PC-9 (cell line): Measurements from ENCODE around the gene HMOX1. TPM values are rescaled to one million over a fixed set of nuclear protein-coding genes. Genes with fewer than 3 reads are reported as not detected.

ENCODE experiments used
- BruUV-seq: library from RNA; stranded (reverse); fragments of 400-500 nt; replicated peaks from 2 replicates; lab custom pipeline; 2021; lab: Mats Ljungman, UMichigan
- CTCF ChIA-PET: fragments of 300-600 bp; sonication (Branson Sonifier 250); formaldehyde crosslinking; loops from one replicate; lab custom pipeline; 2022; ENCODE audit warnings: antibody characterized with exemption; lab: Charles Lee
- POLR2A ChIA-PET: fragments of 300-600 bp; sonication (Branson Sonifier 250); formaldehyde crosslinking; loops from one replicate; lab custom pipeline; 2022; ENCODE audit warnings: antibody characterized with exemption; ENCODE audit not compliant: unreplicated experiment; lab: Charles Lee
- DNase-seq, 2 experiments: peaks; one replicate each; pipeline versions ENCODE4 v3.0.0 to v3.0.0-alpha.2; 2015 to 2022; ENCODE audit warnings: mixed read lengths in 1 of 2
- H2AFZ ChIP-seq: fragments of 200-600 bp; sonication (generic); 2 replicates; pipeline ENCODE4 v1.8.1; 2017; ENCODE audit warnings: antibody characterized with exemption
- H3F3A ChIP-seq: fragments of 200-600 bp; sonication (generic); 2 replicates; pipeline ENCODE4 v1.8.1; 2017; ENCODE audit warnings: antibody characterized with exemption, mild to moderate bottlenecking, low read depth; ENCODE audit not compliant: insufficient read depth
- H3K27ac ChIP-seq: fragments of 200-600 bp; sonication (generic); 2 replicates; pipeline ENCODE4 v1.6.1; 2016; ENCODE audit warnings: mixed run types
- H3K27me3 ChIP-seq: fragments of 200-600 bp; sonication (generic); 2 replicates; pipeline ENCODE4 v1.6.1; 2016; ENCODE audit warnings: low read depth, mixed run types; ENCODE audit not compliant: insufficient read depth
- H3K36me3 ChIP-seq: fragments of 200-600 bp; sonication (generic); 2 replicates; pipeline ENCODE4 v1.6.1; 2016; ENCODE audit warnings: low read depth, mixed run types
- H3K4me1 ChIP-seq: fragments of 200-600 bp; sonication (generic); replicated peaks from 2 replicates; pipeline ENCODE4 v1.6.1; 2016; ENCODE audit warnings: mixed run types; ENCODE audit not compliant: insufficient read depth
- H3K4me2 ChIP-seq: fragments of 200-600 bp; sonication (generic); 2 replicates; pipeline ENCODE4 v1.6.1; 2017; ENCODE audit warnings: mixed run types
- H3K4me3 ChIP-seq: fragments of 200-600 bp; sonication (generic); 2 replicates; pipeline ENCODE4 v1.6.1; 2016; ENCODE audit warnings: mixed run types
- H3K79me2 ChIP-seq: fragments of 200-600 bp; sonication (generic); 2 replicates; pipeline ENCODE4 v1.6.1; 2017; ENCODE audit warnings: low read depth, mixed run types
- H3K9me2 ChIP-seq: fragments of 200-600 bp; sonication (generic); 2 replicates; pipeline ENCODE4 v1.8.1; 2017; ENCODE audit warnings: mild to moderate bottlenecking; ENCODE audit not compliant: insufficient read depth
- H3K9me3 ChIP-seq: fragments of 200-600 bp; sonication (generic); 2 replicates; pipeline ENCODE4 v1.8.1; 2016; ENCODE audit warnings: low read depth; ENCODE audit not compliant: insufficient read depth
- H4K20me1 ChIP-seq: fragments of 200-600 bp; sonication (generic); 2 replicates; pipeline ENCODE4 v1.8.1; 2017; ENCODE audit not compliant: insufficient read depth
- EZH2 ChIP-seq: fragments of 200-600 bp; sonication (generic); IDR thresholded peaks from 2 replicates; pipeline ENCODE4 v1.8.0; 2017; ENCODE audit warnings: antibody characterized with exemption, low read depth
- intact Hi-C: fragments of 100-400 bp; cut with micrococcal nuclease; formaldehyde crosslinking; loops from one replicate; pipeline ENCODE4 v1.10.0; 2022; ENCODE audit not compliant: unreplicated experiment
- total RNA-seq: library from RNA; stranded (reverse); gene quantifications from 2 replicates; pipeline ENCODE4 v1.2.3, GENCODE V29; 2021
- TF ChIP-seq, protein P1 (sequence below): fragments of 200-600 bp; sonication (generic); conservative IDR thresholded peaks from 2 replicates; pipeline ENCODE4 v1.6.1; 2017; ENCODE audit warnings: mixed run types, antibody characterized with exemption, mild to moderate bottlenecking, moderate library complexity

The HMOX1 gene
- total RNA-seq, 1 experiment from 2014 or later = 23.7 TPM

DNA sequence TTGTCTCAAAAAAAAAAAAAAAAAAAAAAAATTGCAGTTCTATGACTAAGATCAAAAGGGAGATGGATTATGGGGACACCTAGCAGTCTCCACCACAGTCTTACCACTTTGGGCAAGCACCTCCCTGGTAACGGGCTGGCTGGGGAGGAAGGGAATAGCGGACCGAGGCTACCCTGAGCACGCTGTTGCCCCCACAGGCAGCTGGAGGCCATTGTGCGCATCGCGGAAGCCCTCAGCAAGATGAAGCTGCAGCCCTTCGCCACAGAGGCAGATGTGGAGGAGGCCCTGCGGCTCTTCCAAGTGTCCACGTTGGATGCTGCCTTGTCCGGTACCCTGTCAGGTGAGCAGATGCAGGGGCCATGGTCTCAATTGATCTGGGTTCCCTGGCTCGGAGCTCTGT is 40.2 kb downstream of the HMOX1 start:
- intact Hi-C loops = no loop called here
- H3K79me2 ChIP-seq = no peaks in the 10 kb centered on the region
- POLR2A ChIA-PET = interaction anchor here (0.5 kb wide), 1 partner anchor 41 kb away, joined by 4 read pairs; no protein-coding TSS in a partner anchor
- H3K27me3 ChIP-seq = no peaks in the 10 kb centered on the region
- H3K9me2 ChIP-seq = no peaks in the 10 kb centered on the region
- no TSS peak for BruUV-seq
- TF ChIP-seq EZH2 = no peak
- TF ChIP-seq, protein P1, sequence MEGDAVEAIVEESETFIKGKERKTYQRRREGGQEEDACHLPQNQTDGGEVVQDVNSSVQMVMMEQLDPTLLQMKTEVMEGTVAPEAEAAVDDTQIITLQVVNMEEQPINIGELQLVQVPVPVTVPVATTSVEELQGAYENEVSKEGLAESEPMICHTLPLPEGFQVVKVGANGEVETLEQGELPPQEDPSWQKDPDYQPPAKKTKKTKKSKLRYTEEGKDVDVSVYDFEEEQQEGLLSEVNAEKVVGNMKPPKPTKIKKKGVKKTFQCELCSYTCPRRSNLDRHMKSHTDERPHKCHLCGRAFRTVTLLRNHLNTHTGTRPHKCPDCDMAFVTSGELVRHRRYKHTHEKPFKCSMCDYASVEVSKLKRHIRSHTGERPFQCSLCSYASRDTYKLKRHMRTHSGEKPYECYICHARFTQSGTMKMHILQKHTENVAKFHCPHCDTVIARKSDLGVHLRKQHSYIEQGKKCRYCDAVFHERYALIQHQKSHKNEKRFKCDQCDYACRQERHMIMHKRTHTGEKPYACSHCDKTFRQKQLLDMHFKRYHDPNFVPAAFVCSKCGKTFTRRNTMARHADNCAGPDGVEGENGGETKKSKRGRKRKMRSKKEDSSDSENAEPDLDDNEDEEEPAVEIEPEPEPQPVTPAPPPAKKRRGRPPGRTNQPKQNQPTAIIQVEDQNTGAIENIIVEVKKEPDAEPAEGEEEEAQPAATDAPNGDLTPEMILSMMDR = no peak
- H3K36me3 ChIP-seq = peaks cover 10% of the 10 kb centered on the region; the same call in 1 of the 2 replicates
- no peak for DNase-seq
- H4K20me1 ChIP-seq = no peaks in the 10 kb centered on the region
- H3K9me3 ChIP-seq = no peaks in the 10 kb centered on the region
- peaks cover 42% of the 10 kb centered on the region for H3K4me1 ChIP-seq
- peaks cover 38% of the 10 kb centered on the region for H3F3A ChIP-seq
- CTCF ChIA-PET = no interaction called here
- no peak overlapping the region for H2AFZ ChIP-seq
- no peak overlapping the region for H3K4me3 ChIP-seq
- no peak overlapping the region for H3K27ac ChIP-seq
- no peak overlapping the region for H3K4me2 ChIP-seq

DNA sequence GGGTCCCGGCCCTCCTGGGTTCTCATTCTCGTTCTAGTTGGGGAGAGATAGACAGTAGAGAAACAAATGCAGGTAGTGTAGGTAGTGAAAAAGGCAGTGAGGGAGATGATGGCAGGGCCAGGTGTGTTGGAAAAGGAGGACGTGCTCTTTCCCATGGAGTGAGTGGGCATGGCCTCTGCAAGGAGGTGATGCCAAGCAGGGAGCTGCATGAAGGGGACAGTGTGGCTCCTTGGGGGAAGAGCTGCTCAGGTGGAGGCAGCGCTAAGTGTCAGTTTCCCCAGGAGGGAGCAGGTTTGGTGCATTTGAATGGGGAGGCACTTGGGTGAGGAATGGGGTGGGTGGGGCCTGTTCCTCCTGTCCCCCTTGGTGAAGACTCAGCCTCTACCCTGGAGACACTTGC is 41.2 kb downstream of the HMOX1 start:
- CTCF ChIA-PET = no interaction called here
- Histone ChIP-seq H4K20me1 (no peaks in the 10 kb centered on the region), H3K9me3 (no peaks in the 10 kb centered on the region), H3K79me2 (no peaks in the 10 kb centered on the region), H3K27me3 (no peaks in the 10 kb centered on the region), H3F3A (peaks cover 48% of the 10 kb centered on the region), H2AFZ (no peak overlapping the region), H3K4me1 (peaks cover 52% of the 10 kb centered on the region), H3K36me3 (peaks cover 10% of the 10 kb centered on the region; the same call in 1 of the 2 replicates), H3K9me2 (no peaks in the 10 kb centered on the region), H3K4me3 (no peak overlapping the region), H3K27ac (no peak overlapping the region), H3K4me2 (no peak overlapping the region)
- BruUV-seq = no TSS peak
- intact Hi-C loops = no loop called here
- no peak for DNase-seq
- POLR2A ChIA-PET = no interaction called here
- no peak for TF ChIP-seq EZH2
- TF ChIP-seq, protein P1 = no peak

DNA sequence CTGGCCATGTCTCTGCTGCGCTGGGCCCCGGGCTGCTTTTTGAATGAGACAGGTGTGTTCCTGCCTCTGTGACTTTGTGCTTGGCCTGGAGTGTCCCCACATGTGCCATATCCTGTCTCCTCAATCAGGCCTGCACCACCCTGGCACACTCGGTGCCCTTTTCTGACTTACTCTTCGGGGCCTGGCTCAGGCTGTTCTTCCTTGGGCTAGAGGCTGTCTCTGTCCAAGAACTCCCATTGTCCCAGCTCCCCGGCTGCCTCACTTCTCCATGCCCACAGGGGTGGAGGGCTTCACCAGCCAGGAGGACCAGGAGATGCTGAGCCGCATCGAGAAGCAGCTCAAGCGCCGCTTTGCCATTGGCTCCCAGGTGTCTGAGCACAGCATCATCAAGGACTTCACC is 42.0 kb downstream of the HMOX1 start:
- no peak for TF ChIP-seq EZH2
- TF ChIP-seq, protein P1 = no peak
- ChIA-PET CTCF (no interaction called here), POLR2A (interaction anchor here (0.6 kb wide), 1 partner anchor 670 kb away, joined by 12 read pairs; no protein-coding TSS in a partner anchor)
- peaks cover 5% of the 10 kb centered on the region; the same call in 1 of the 2 replicates for H3K36me3 ChIP-seq
- H3K4me1 ChIP-seq = peaks cover 51% of the 10 kb centered on the region
- intact Hi-C loops = no loop called here
- no peak for DNase-seq
- no peak overlapping the region for H3K27ac ChIP-seq
- no peak overlapping the region for H2AFZ ChIP-seq
- no peak overlapping the region for H3K4me3 ChIP-seq
- H3K79me2 ChIP-seq = no peaks in the 10 kb centered on the region
- BruUV-seq = no TSS peak
- H3K9me3 ChIP-seq = no peaks in the 10 kb centered on the region
- H3K4me2 ChIP-seq = no peak overlapping the region
- H3F3A ChIP-seq = peaks cover 47% of the 10 kb centered on the region
- no peaks in the 10 kb centered on the region for H3K9me2 ChIP-seq
- H3K27me3 ChIP-seq = no peaks in the 10 kb centered on the region
- no peaks in the 10 kb centered on the region for H4K20me1 ChIP-seq
